ENCODE data around the gene C10orf90. TPM values are rescaled to one million over a fixed set of nuclear protein-coding genes. Genes with fewer than 3 reads are reported as not detected.

The C10orf90 gene
- total and polyA plus RNA-seq, 2 donors (not counting 3 experiments of a cell fraction or from before 2014, with no cell fraction given) = not detected

DNA sequence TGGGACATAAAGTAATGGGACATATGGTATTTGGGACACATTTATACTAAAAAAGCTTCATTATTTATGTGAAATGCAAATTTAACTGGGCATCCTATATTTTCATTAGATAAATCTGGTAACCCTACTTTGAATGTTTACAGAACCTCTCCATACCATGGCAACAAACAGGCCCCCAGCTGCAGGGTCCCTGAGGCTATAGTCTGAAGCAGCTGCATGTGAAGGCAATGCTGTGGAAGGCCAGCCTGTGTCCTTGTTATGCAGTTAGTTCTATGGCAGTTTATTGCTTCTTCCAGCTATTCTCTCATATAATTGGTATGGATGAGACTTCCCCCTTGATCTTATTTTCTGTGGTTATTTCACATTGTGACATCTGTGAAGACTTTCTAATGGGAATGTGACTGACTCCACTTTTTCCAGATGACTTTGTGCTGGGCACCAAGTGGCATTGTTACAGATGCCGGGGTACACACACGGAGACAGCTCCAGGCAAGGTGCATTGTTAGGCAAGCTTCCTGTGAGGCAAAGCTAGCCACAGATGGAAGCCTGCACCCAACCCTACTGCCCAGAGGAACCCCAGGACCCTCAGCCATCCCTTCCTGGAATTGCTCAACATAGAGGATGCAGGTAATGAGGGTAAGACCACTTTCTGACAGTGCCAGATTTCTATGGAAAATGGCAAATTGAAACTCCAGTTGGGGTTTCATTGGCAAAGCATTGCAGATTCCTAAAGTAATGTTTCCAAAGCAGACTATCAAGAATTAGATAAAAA lies 232.7 kb downstream of the C10orf90 start:
- no peaks in the 10 kb centered on the region for H4K20me1 ChIP-seq (replicated peaks; ENCODE audit: control insufficient read depth, extremely low read depth, insufficient read depth, low read length)
- ChIA-PET CTCF (no interaction called here), POLR2A (no interaction called here)
- H3K9me3 ChIP-seq (replicated peaks; ENCODE audit: control insufficient read depth, insufficient read depth, low read length) = no peaks in the 10 kb centered on the region
- H3K4me3 ChIP-seq (replicated peaks in 1 of 3; ENCODE audit: insufficient read depth in 1 of 3, low read depth in 1 of 3, low read length in 3 of 3) = no peak overlapping the region
- dilution Hi-C loops (cut with MboI; ENCODE audit: extremely low pct_ligation_motif_present, low sequenced_read_pairs) = no loop called here
- H3K4me1 ChIP-seq (ENCODE audit: control insufficient read depth, extremely low read depth, insufficient read depth, low read length) = no peaks in the 10 kb centered on the region
- H3K27me3 ChIP-seq (ENCODE audit: control insufficient read depth in 2 of 2, insufficient read depth in 2 of 2, low read length in 2 of 2) = no peaks in the 10 kb centered on the region
- DNase-seq (ENCODE audit: low read depth, low spot score) (no peak), FAIRE-seq (no peak)
- intact Hi-C loops (cut with micrococcal nuclease) = no loop called here
- H2AFZ ChIP-seq (ENCODE audit: low read depth, low read length) = no peak overlapping the region
- no peaks in the 10 kb centered on the region for H3K36me3 ChIP-seq (ENCODE audit: control insufficient read depth in 2 of 2, extremely low read depth in 1 of 2, insufficient read depth in 2 of 2, low read length in 2 of 2)
- TF ChIP-seq, protein P1, sequence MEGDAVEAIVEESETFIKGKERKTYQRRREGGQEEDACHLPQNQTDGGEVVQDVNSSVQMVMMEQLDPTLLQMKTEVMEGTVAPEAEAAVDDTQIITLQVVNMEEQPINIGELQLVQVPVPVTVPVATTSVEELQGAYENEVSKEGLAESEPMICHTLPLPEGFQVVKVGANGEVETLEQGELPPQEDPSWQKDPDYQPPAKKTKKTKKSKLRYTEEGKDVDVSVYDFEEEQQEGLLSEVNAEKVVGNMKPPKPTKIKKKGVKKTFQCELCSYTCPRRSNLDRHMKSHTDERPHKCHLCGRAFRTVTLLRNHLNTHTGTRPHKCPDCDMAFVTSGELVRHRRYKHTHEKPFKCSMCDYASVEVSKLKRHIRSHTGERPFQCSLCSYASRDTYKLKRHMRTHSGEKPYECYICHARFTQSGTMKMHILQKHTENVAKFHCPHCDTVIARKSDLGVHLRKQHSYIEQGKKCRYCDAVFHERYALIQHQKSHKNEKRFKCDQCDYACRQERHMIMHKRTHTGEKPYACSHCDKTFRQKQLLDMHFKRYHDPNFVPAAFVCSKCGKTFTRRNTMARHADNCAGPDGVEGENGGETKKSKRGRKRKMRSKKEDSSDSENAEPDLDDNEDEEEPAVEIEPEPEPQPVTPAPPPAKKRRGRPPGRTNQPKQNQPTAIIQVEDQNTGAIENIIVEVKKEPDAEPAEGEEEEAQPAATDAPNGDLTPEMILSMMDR (IDR thresholded peaks at IDR 0.05; ENCODE audit: extremely low read depth in 1 of 2, insufficient read depth in 1 of 2, low read depth in 1 of 2, low read length in 2 of 2) = no peak
- TF ChIP-seq, protein P2, sequence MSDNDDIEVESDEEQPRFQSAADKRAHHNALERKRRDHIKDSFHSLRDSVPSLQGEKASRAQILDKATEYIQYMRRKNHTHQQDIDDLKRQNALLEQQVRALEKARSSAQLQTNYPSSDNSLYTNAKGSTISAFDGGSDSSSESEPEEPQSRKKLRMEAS (IDR thresholded peaks at IDR 0.05; ENCODE audit: insufficient read depth, insufficient read length) = no peak
- TF ChIP-seq POLR2AphosphoS5 (IDR thresholded peaks at IDR 0.05; ENCODE audit: insufficient read depth, low read depth, low read length) (no peak), JUN (IDR thresholded peaks at IDR 0.05; ENCODE audit: borderline replicate concordance, insufficient read depth, insufficient read length, low read depth) (no peak), GATA2 (IDR thresholded peaks at IDR 0.05; ENCODE audit: insufficient read depth, insufficient read length, low read depth, low read length) (no peak), FOS (IDR thresholded peaks at IDR 0.05; ENCODE audit: borderline replicate concordance, insufficient read depth, low read length) (no peak)
- no peak overlapping the region for H3K9ac ChIP-seq (replicated peaks; ENCODE audit: extremely low read depth, insufficient read depth, low read length)
- no peak overlapping the region for H3K4me2 ChIP-seq (ENCODE audit: insufficient read depth, low read length)
- H3K9me1 ChIP-seq (replicated peaks; ENCODE audit: control insufficient read depth, extremely low read depth, insufficient read depth, low read length) = no peaks in the 10 kb centered on the region
- no peak overlapping the region for H3K27ac ChIP-seq (ENCODE audit: insufficient read depth, low read depth, low read length)
- BruUV-seq (replicated peaks) = no TSS peak
- no peaks in the 10 kb centered on the region for H3K79me2 ChIP-seq (ENCODE audit: control insufficient read depth, insufficient read depth, low read length)
